HG03460 (cell line): ENCODE measurements around the gene SOCS6.
"Not testable (repeated sequence)": the region's sequence is repeated elsewhere in the genome, so short reads cannot be mapped to it uniquely, and the experiment has no call there.

Experiments used
- ATAC-seq: cut with Tn5 transposase; IDR thresholded peaks from one replicate; pipeline ENCODE4 v1.9.1; 2021; ENCODE audit not compliant: unreplicated experiment

The SOCS6 gene

GRCh38 chr18:70321616-70322015 lies 32.8 kb downstream of the SOCS6 start:
- ATAC-seq: no peak

GRCh38 chr18:70322385-70322784 lies 33.5 kb downstream of the SOCS6 start:
- no peak for ATAC-seq

- ATAC-seq: no peak
These were observed 34.1 kb downstream of the SOCS6 start for GRCh38 chr18:70322928-70323327.

- ATAC-seq: no peak
These were observed 36.1 kb downstream of the SOCS6 start for GRCh38 chr18:70324897-70325296.

- ATAC-seq: no peak
These were observed 37.4 kb downstream of the SOCS6 start for GRCh38 chr18:70326255-70326654.

- no peak for ATAC-seq
These were observed 39.3 kb downstream of the SOCS6 start for GRCh38 chr18:70328169-70328568.

GRCh38 chr18:70329071-70329470 lies 40.2 kb downstream of the SOCS6 start:
- ATAC-seq: no peak

GRCh38 chr18:70330887-70331286 lies 42.0 kb downstream of the SOCS6 start:
- no peak for ATAC-seq

- no peak for ATAC-seq
These were observed 42.7 kb downstream of the SOCS6 start for GRCh38 chr18:70331456-70332097.

- ATAC-seq: no peak
These were observed 43.8 kb downstream of the SOCS6 start for GRCh38 chr18:70332694-70333093.

GRCh38 chr18:70333316-70333715 lies 44.5 kb downstream of the SOCS6 start:
- no peak for ATAC-seq

- ATAC-seq: no peak
These were observed 44.9 kb downstream of the SOCS6 start for GRCh38 chr18:70333757-70334156.

- no peak for ATAC-seq
These were observed 45.4 kb downstream of the SOCS6 start for GRCh38 chr18:70334264-70334663.

- ATAC-seq: no peak
These were observed 46.0 kb downstream of the SOCS6 start for GRCh38 chr18:70334728-70335329.

- ATAC-seq: no peak
These were observed 47.3 kb downstream of the SOCS6 start for GRCh38 chr18:70335892-70336726.

GRCh38 chr18:70337139-70337972 lies 48.5 kb downstream of the SOCS6 start:
- no peak for ATAC-seq

GRCh38 chr18:70338890-70339289 lies 50.0 kb downstream of the SOCS6 start:
- no peak for ATAC-seq

GRCh38 chr18:70339915-70340314 lies 51.1 kb downstream of the SOCS6 start:
- ATAC-seq: no peak

GRCh38 chr18:70348481-70348880 lies 59.6 kb downstream of the SOCS6 start:
- not testable (repeated sequence) for ATAC-seq

GRCh38 chr18:70349316-70349715 lies 60.5 kb downstream of the SOCS6 start:
- ATAC-seq: no peak

- no peak for ATAC-seq
These were observed 65.2 kb downstream of the SOCS6 start for GRCh38 chr18:70354080-70354479.
